GM21529 (cell line): ENCODE measurements around the gene MALT1.
"Not testable (repeated sequence)": the region's sequence is repeated elsewhere in the genome, so short reads cannot be mapped to it uniquely, and the experiment has no call there.

Experiments
- ATAC-seq: cut with Tn5 transposase; IDR thresholded peaks from one replicate; pipeline ENCODE4 v1.9.1; 2021; ENCODE audit not compliant: unreplicated experiment

The MALT1 gene

DNA sequence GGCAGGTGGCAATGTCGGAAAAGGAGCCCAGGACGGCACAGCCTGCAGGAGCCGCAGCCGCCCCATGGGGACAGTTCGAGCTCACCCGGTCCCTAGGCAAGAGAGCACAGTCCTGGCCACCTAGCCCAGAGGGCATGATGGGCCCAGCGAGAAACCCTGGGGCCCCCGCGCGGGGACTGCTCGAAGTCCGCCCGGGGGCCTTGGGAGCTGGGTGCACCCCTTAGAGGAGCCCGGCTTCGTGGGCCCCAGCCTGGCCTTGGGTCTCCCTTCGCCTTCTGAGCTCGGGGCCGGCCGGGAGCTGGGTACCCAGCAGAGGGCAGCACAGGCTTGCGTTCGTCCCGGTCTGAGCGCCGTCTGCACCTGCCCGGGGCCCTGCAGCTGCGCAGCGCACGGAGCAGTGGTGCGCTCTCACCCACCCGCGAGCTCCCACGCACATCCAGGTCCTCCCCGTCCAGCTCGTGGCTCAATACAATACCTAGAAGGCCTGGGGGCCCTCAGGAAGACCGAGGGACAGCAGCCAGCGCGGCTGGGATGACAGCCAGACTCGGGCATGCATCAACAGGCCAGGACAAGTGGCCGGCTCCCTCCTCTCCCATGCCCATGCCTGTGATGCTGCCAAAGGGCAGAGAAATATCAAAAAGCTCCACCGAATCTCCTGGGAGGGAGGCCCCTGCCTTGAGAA, 97.2 kb downstream of the MALT1 start:
- ATAC-seq, result peak; percentile 83

DNA sequence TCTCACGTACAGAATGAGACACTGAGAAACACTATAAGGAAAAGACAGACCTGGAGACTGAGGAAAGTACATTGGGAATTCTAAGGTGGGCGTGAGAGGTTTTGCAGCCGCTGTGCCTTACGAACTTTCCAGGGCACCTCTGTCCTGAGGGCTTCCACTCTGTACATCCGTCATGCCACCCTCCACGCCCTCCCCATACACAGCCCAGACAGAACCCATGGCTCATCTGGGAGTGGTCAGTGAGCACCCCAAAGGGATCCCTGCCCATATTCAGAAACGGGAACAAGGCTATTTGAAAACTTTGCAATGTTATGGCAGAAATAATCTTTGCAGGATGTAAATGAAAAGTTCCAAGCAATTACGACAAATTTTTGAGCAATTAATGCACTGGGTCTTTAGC, 98.1 kb downstream of the MALT1 start:
- no peak for ATAC-seq

DNA sequence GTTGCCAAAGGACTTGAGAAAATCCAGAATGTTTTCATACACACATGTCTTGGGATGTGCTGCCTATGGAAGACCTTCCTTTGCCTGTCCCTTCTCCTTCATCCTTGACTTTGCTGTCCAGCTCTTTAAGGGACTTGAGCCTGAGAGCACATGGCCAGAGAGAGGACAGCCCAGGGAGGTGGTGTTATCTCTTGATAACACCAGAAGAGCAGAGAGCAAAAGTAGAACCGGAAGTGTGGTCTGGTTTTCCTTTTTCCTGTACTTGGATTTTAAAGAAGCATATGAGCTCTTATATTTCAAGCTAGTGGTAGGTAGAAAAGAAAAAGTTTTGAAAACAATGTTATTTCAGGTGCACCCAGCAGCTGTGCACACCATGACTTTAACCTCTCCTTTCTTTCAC, 99.3 kb downstream of the MALT1 start:
- ATAC-seq, result no peak

DNA sequence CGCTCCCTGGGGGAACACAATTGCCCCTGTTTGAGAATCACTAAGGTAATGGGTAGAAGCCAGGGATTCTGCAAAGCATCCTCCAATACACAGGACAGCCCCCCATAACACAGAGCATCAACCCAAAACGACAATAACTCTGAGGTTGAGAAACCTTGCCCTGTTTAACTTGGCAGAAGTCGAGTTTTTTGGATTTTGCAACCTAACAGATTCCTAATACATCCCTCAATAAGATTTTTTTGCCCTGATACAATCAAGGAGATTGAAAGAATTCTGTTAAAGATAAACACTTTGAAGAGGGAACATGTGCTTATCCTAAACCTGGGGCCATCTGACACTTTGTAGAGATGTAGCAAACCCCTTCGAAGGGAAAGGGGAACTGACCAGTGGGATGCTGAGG, 100.9 kb downstream of the MALT1 start:
- ATAC-seq, result no peak

DNA sequence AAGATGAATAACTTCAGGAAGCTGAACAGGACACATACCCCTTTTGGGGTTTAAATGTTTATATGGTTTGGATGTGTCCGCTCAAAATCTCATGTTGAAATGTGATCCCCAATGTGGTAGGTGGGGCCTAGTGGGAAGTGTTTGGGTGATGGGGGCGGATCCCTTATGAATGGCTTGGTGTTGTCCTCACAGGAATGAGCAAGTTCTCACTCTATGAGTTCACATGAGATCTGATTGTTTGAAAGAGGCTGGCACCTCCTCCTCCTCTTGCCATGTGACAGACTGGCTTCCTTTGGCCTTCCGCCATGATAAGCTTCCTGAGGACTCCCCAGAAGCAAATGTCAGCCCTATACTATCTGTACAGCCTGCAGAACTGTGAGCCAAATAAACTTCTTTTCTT, 104.8 kb downstream of the MALT1 start:
- no peak for ATAC-seq

DNA sequence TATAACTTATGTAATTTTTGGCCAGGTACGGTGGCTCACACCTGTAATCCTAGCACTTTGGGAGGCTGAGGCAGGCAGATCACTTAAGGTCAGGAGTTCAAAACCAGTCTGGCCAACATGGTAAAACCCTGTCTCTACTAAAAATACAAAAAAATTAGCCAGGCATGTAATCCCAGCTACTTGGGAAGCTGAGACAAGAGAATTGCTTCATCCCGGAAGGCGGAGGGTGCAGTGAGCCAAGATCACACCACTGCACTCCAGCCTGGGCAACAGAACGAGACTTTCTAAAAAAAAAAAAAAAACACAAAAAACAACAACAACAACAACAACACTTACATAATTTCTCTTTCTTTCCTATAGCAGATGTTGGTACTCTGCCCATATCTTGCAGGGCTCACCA, 105.3 kb downstream of the MALT1 start:
- ATAC-seq, result not testable (repeated sequence)

DNA sequence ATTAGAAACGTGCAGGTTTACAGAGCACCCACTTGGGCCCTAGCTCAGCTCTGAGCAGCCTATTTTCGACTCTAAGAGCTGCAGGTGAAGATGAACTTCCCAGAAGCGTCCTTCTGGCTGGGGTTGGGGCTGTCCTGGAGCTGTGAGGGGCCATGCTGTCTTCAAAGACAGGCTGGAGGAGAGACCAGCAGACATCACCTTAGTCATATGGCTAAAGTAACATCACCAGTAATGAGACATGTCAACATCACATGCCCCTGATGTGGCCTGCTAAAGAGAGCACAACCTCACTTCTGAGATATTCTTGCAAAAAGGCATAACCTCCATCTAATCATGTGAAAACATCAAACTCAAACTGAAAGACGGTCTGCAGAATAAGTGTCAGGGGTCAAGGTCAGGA, 106.2 kb downstream of the MALT1 start:
- no peak for ATAC-seq

DNA sequence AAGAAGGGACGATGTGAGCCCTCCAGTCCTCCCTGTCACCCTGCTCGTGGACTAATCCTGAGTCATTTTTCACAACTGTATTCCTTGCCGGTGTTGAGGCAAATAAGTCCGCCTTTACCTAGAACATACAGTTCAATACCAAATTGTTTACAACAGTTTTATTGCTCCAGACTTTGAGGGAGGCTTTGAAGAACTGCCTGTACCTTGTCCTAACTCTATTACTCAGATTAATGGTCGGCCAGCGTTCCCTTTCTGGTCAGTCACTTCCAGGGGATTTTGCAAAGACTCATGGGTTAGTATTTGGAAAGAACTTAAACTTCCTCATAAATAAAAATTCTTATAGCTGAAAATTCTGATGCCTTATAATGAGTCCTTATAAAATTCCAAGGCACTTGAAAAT, 108.3 kb downstream of the MALT1 start:
- ATAC-seq, result no peak

DNA sequence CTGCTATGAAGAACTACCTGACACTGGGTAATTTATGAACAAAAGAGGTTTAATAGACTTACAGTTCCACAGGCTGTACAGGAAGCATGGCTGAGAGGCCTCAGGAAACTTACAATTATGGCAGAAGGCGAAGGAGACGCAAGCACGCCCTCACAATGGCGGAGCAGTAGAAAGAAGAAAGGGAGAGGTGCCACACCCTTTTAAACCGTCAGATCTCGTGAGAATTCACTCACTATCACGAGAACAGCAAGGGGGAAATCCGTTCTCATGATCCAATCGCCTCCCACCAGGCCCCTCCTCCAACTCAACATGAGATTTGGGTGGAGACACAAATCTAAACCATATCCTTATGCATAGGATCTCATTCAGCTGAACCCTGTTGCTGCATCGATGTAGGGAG, 108.8 kb downstream of the MALT1 start:
- no peak for ATAC-seq

DNA sequence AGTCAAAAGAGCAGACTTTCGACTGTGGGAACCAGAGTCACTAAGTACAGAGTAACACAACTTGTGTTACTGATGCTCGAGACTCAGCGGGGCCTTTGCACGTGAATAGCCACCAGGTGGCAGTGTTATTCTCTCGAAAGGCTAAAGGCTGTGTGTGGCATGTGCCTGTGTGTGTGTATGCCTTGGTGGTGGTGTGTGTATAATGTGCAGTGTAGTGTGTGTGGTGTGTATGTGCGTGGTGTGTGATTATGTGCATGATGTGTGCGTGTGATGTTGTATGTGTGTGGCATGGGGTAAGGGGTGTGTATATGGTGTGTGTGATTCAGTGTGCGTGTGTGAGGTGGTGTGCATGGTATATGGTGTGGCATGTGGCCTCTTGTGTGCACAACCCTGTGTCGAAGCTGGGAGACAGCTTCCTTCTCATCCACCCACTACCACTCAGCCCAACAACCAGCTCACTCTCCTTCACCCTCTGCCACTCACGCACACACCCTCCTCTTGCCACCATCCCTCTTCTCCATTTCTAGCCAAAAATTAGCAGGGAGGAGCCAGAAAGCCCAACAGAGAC, 110.4 kb downstream of the MALT1 start:
- ATAC-seq, result no peak

DNA sequence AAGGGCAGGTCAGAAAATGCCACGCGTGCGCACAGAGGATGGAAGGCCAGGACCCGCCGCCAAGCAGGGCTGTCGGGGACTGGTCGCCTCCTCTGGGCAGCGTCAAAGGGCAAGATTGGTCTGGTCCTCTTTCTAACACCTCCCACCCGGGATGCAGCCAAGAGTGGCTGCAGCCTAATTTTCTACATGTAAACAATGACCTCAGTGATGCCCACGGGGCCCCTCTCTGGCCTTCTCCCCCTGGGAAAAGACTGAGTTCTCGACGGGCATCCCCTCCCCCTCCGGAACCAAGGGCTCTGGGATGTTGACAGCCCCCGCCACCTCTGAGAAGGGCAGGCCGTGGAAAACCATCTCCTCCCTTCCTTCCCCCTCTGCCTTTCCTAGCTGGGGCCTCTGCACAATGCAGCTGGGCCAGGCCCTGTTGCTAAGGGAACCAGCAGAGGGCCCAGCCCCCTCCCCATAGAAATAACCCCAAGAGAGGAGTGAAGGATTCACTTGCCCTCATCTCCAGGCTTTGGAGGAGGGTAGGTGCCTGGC, 113.4 kb downstream of the MALT1 start:
- no peak for ATAC-seq

DNA sequence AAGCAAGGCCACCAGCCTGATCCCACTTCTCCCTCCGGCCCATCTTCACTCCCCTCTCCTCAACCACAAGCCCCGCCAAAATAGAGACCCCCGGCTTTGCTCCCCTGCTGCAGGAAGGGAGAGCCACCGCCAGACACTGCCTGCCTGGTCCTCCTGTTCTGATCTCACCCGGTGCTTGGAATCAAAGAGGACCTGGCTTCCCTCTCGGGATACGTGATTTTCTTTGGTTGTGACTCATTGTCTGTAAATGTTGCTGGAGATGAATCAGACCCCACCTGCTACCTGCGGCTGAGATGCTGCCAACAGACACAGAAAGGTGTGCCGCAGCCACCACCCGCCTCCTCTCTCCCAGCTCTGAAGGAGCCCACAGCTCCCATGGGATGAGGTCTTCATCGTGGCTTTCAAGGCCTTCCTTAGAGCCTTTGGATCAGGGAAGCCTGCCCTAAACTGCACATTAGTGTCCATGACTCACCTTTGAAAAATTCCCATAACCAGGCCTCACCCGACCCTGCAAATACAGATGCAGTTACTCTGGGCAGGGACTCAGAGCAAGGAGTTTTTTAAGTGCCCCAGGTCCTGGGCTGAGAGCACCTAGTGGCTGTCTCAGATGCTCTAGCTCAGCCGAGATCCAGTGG, 114.0 kb downstream of the MALT1 start:
- ATAC-seq, result no peak

DNA sequence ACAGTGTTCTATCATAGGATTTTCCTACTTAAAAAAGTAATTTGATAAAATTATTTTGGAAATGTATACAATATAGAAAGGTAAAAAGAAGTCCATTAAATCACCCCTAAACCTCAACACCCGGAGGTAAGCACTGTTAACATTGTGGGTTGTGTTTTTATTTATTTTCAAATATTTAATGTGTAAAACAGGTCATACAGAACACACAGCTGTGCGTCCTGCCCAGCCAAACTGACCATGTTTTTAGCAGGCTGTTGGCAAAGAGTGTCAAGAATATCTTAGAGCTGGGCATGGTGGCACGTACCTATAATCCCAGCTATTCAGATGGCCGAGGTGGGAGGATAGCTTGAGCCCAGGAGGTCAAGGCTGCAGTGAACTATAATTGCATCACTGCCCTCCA, 114.6 kb downstream of the MALT1 start:
- ATAC-seq, result no peak

DNA sequence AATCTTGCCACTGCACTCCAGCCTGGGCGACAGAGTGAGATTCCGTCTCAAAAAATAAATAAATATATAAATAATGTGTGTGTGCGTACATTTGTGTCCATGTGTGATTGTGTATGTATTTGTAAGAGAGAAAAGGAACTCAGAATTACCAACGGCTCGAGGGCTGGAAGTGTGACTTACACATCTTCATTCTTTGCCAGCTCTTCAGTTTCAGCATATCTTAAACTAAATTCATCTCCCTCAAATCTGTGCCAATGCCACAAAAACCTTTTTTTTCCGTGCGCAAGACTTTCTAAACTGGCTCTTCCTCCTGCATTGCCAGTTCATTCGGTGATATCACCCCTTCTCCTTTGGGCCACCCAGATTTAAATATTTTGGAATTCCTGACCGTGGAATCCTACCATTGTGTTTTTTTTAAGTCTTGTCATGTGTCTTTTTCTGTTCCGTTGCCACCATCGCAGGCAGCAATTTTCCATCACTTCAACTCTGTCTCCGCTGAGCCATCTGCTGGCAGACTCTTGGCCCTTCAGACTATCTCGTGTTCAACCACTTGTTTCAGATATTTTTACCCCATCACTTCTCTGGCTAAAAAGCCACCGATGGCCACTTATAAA, 116.4 kb downstream of the MALT1 start:
- ATAC-seq, result no peak

DNA sequence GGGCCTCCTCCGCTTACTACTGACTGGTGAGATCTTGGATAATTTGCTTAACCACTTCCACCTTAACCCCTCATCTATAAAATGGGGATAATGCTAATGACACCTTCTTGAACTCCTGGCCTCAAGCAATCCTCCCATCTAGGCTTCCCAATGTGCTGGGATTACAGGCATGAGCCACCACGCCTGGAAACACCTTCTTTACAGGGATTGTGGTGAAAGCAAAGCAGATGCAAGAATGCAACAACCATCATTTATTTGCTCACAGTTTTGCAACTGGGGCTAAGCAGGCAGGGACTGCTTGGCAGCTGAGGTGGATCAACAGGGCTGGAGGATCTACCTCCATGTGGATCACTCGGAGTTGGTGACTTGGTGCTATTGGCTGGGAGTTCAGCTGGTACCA, 117.2 kb downstream of the MALT1 start:
- ATAC-seq, result no peak

DNA sequence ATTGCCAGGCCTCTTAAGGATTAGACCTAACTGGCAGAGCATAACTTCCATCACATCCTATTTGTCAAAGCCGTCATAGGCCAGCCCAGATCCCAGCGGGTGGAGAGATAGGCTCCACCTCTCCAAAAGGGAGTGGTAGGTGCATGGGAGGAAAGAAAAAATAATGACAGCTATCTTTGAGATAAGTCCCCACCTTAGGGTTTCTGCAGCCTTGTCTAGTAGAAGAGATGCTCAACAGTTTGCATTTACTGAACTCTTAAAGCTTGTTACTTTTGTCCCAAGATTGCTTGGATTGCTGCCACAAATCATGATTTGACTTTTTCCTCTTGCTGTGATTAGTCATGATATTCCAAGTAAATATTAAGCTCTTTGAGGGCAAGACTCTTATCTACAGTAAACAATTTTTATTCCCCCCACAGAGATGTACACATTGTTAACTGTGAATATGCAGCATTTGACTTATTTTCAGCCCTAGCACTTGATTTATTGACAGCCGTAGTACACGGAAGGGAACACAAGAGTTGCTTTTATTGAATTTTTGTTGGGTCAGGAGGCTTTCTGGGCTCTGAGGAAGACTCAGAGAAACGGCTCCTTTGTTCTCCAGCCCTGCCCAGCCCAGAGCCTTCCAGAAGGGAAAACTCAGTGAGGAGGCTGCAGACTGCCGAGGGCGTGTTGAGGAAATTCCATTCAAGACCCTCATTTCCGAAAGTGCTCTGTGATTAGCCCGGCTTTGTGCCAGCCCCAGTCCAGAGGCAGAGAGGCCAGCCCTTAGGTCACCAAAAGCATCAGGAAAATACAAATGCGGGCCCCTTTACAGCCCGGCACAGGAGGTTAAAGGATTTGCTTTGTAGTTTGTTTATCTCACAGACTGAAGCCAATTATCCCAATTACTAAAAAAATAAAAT, 118.0 kb downstream of the MALT1 start:
- ATAC-seq, result no peak

DNA sequence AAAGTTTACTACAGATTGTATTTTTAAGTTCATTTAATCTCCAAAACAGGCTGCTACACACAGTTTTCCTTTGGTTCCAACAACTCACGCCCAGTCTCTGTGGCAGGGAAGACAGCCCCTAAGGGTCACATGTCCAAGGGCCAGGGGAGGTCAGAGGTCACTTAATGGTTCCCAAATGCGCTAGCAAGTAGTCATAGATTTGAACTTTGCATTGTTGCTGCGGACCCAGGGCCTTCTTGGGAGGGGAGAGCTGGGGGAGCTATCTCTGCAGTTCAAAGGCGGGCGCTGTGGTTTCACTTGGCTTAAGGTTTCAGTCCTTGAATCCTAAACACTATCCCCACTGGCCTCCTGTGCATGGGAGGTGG, 118.6 kb downstream of the MALT1 start:
- ATAC-seq, result no peak

DNA sequence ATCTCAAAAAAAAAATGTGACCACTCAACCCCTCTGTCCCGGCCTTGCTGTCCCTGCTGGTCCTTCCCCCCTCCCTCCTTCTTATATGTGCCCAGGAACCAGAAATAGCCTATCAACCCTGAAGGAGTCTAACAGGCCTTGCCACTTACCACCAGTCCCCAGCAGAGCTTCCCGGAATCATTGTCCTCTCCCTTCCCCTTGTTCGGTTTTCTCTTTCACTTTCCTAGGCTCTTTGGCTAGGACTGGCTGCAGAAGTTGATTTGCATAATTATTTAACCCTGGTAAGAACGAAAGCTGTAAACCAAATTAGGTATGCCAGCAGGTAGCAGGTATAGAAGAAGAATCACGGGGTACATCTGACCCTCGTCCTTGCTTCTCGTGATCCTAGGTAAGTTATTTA, 120.8 kb downstream of the MALT1 start:
- ATAC-seq, result peak; percentile 82

DNA sequence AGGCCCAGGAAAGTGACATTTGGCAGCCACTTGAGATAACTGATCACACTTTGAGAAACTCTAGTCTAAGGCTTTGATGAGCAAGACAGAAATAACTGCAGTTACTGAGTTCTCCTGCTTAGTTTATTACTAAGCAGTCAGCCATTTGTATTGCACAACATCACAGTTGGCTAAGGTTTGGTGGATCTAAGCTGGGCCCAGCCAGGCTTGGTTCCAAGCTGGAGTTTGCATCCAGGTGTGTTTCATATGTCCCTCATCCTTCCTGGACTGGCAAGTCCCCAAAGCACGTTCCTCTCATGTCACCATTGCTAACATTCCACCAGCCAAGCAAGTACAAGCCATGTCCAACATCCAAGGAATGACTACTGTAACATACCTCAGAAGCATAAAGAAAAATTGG, 122.1 kb downstream of the MALT1 start:
- no peak for ATAC-seq

DNA sequence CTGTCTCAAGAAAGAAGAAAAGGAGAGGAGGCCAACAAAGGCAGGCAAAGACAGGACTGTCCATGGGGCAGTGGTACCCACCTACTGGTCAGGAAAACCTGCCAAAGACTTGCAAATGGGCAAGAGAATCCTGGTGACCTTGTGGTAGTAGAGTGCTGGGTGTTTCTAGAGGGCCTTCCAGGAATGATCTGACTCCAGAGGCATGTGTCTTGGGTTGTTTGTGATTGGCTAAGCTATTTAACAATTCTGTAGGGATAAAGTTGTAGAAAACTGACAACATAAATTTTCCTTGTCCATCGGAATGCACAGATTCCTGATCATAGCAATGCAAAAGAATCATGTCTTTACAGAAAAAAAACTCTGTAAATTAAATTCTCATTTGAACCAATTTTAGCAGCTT, 125.0 kb downstream of the MALT1 start:
- ATAC-seq, result no peak

DNA sequence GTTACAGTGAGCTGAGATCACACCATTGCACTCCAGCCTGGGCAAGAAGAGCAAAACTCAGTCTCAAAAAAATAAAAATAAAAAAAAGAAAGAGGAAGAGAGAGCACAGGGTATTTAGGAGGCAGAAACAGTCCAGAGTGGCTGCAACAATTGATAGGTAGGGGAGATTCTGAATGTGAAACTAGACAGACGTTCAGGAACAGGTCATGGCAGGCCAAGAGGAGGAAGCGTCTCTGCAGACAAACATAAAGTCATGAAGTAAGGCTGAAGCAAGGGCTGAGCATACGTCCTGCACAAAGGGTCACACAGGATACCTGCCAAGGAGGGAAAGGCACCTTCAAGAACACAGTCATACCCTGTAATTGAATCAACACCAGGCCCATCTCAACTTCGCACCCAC, 129.3 kb downstream of the MALT1 start:
- peak; percentile 74 for ATAC-seq
